ENCODE measurements around the gene ARSI. TPM values are rescaled to one million over a fixed set of nuclear protein-coding genes. Genes with fewer than 3 reads are reported as not detected.

The ARSI gene
- total RNA-seq, 2 donors from 2014 or later = 0.26 TPM; not detected in 1

GRCh38 chr5:150278046-150278730 lies 24.5 kb downstream of the ARSI start:
- H3K9me3 ChIP-seq = no peaks in the 10 kb centered on the region
- DNase-seq (no peak), ATAC-seq (no peak)
- 69 to 72% methylated on average over 7 of the region's 7 CpGs for WGBS, 2 donors
- intact Hi-C loops (cut with DNase I) = no loop called here
- H3K4me1 ChIP-seq = no peaks in the 10 kb centered on the region
- H3K27ac ChIP-seq = no peak overlapping the region
- no peak overlapping the region for H3K4me3 ChIP-seq
- no peaks in the 10 kb centered on the region for H3K27me3 ChIP-seq
- H3K36me3 ChIP-seq (replicated peaks in 1 of 2; ENCODE audit: insufficient read depth in 1 of 2, low read depth in 2 of 2) = no peaks in the 10 kb centered on the region
- TF ChIP-seq POLR2A (IDR thresholded peaks at IDR 0.05) (no peak), CTCF (IDR thresholded peaks at IDR 0.05) (no peak)

- intact Hi-C loops (cut with DNase I) = no loop called here
- Histone ChIP-seq H3K27me3 (no peaks in the 10 kb centered on the region), H3K36me3 (replicated peaks in 1 of 2; ENCODE audit: insufficient read depth in 1 of 2, low read depth in 2 of 2) (no peaks in the 10 kb centered on the region), H3K4me3 (no peak overlapping the region), H3K27ac (no peak overlapping the region), H3K9me3 (no peaks in the 10 kb centered on the region), H3K4me1 (no peaks in the 10 kb centered on the region)
- DNase-seq = no peak
- ATAC-seq = no peak
- 81% methylated on average over 4 of the region's 4 CpGs; no CpG with 5 or more reads in 1 of the 2 donors for WGBS, 2 donors
- TF ChIP-seq POLR2A (IDR thresholded peaks at IDR 0.05) (no peak), CTCF (IDR thresholded peaks at IDR 0.05) (no peak)
These were observed 25.7 kb downstream of the ARSI start for GRCh38 chr5:150277043-150277442.

GRCh38 chr5:150274811-150275210 lies 27.9 kb downstream of the ARSI start:
- intact Hi-C loops (cut with DNase I) = no loop called here
- H3K4me3 ChIP-seq = no peak overlapping the region
- H3K4me1 ChIP-seq = peaks cover 14% of the 10 kb centered on the region
- H3K9me3 ChIP-seq = no peaks in the 10 kb centered on the region
- ATAC-seq = no peak
- WGBS, 2 donors = 78 to 80% methylated on average over 4 of the region's 4 CpGs
- H3K36me3 ChIP-seq (replicated peaks in 1 of 2; ENCODE audit: insufficient read depth in 1 of 2, low read depth in 2 of 2) = no peaks in the 10 kb centered on the region
- H3K27me3 ChIP-seq = no peaks in the 10 kb centered on the region
- DNase-seq = no peak
- no peak for TF ChIP-seq POLR2A (IDR thresholded peaks at IDR 0.05)
- TF ChIP-seq CTCF (IDR thresholded peaks at IDR 0.05) = no peak
- no peak overlapping the region for H3K27ac ChIP-seq

GRCh38 chr5:150272531-150272930 lies 30.2 kb downstream of the ARSI start:
- 76 to 79% methylated on average over 5 of the region's 5 CpGs for WGBS, 2 donors
- Histone ChIP-seq H3K4me1 (peaks cover 37% of the 10 kb centered on the region), H3K27me3 (no peaks in the 10 kb centered on the region), H3K36me3 (replicated peaks in 1 of 2; ENCODE audit: insufficient read depth in 1 of 2, low read depth in 2 of 2) (no peaks in the 10 kb centered on the region), H3K9me3 (no peaks in the 10 kb centered on the region), H3K27ac (no peak overlapping the region), H3K4me3 (no peak overlapping the region)
- intact Hi-C loops (cut with DNase I) = no loop called here
- no peak for TF ChIP-seq POLR2A (IDR thresholded peaks at IDR 0.05)
- peak in 4 of 7 experiments; percentile 26 to 49 (median 46) for TF ChIP-seq CTCF (IDR thresholded peaks at IDR 0.05)
- DNase-seq (peak in 2 of 4 donors; percentile 31 to 39), ATAC-seq (no peak)

GRCh38 chr5:150271923-150272322 lies 30.8 kb downstream of the ARSI start:
- no peak for TF ChIP-seq POLR2A (IDR thresholded peaks at IDR 0.05)
- TF ChIP-seq CTCF (IDR thresholded peaks at IDR 0.05) = no peak
- H3K27me3 ChIP-seq = no peaks in the 10 kb centered on the region
- no peak for DNase-seq
- no peaks in the 10 kb centered on the region for H3K36me3 ChIP-seq (replicated peaks in 1 of 2; ENCODE audit: insufficient read depth in 1 of 2, low read depth in 2 of 2)
- no peak overlapping the region for H3K27ac ChIP-seq
- H3K4me3 ChIP-seq = no peak overlapping the region
- intact Hi-C loops (cut with DNase I) = no loop called here
- no peaks in the 10 kb centered on the region for H3K9me3 ChIP-seq
- peaks cover 43% of the 10 kb centered on the region for H3K4me1 ChIP-seq
- WGBS, 2 donors = 85 to 93% methylated on average over 5 of the region's 5 CpGs
- no peak for ATAC-seq
